ENCODE data around the gene NSMF. TPM values are rescaled to one million over a fixed set of nuclear protein-coding genes. Genes with fewer than 3 reads are reported as not detected.

The NSMF gene
- total RNA-seq (2021; fragmentation: NEBNext Ultra II Directional; extraction: Animal tissue kit (Norgen Biotek cat#: 25700)), result 55.5 and 56.7 TPM in 2 replicates
- 65.1 and 90.8 TPM in 2 replicates for polyA plus RNA-seq (2011; rRNA removed)
- polyA plus RNA-seq (2011; cell fraction: cytosol; rRNA removed), result 65.8 TPM
- polyA plus RNA-seq (2011; cell fraction: nucleus; rRNA removed), result 223 TPM
- polyA plus RNA-seq (2012, experiment 1 of 2), result 31.7 to 60.6 TPM (median 47.9 TPM) in 4 replicates
- polyA plus RNA-seq (2012, experiment 2 of 2), result 42.0 TPM
- 39.5 TPM for polyA plus RNA-seq (2013, experiment 1 of 2)
- 37.5 TPM for polyA plus RNA-seq (2013, experiment 2 of 2)
- polyA minus RNA-seq (2011; rRNA and poly(A)+ RNA removed), result 23.1 and 28.8 TPM in 2 replicates
- polyA minus RNA-seq (2011; cell fraction: cytosol; rRNA and poly(A)+ RNA removed), result 32.0 TPM
- polyA minus RNA-seq (2011; cell fraction: nucleus; rRNA and poly(A)+ RNA removed), result 41.2 TPM
- long read RNA-seq, experiment 1, transcript NSMF-201 (15 exons, 2,981 nt), result major isoform, 9 of 50 reads
- long read RNA-seq, experiment 1, partial matches to known transcripts, result 15 of 50 reads
- long read RNA-seq, experiment 1, other reads (novel, unspliced or antisense), result 26 of 50 reads
- long read RNA-seq, experiment 2, partial matches to known transcripts, result 3 of 4 reads
- long read RNA-seq, experiment 2, other reads (novel, unspliced or antisense), result 1 of 4 reads

- Histone ChIP-seq H3K9ac (replicated peaks in 1 of 4; ENCODE audit: extremely low read depth in 1 of 4, low read depth in 3 of 4, low read length in 3 of 4) (peak within 1 kb of the TSS in 3 of 4 experiments; percentile 24 to 70 (median 45); a peak in 4 of 7 replicates), H2AFZ (ENCODE audit: low read length) (no peak within 1 kb of the TSS; the same call in 1 of the 2 replicates), H2BK20ac (ENCODE audit: low read length) (no peak within 1 kb of the TSS), H3K4me2 (ENCODE audit: insufficient read depth in 1 of 2, low read depth in 2 of 2, low read length in 2 of 2) (peak within 1 kb of the TSS; percentile 75 to 93), H3K23ac (ENCODE audit: insufficient read length) (no peak within 1 kb of the TSS), H3K23me2 (ENCODE audit: low read depth, low read length) (peaks cover 11% of the 10 kb centered on the region; the same call in 1 of the 2 replicates), H3K14ac (ENCODE audit: insufficient read length) (no peak within 1 kb of the TSS), H4K20me1 (replicated peaks in 1 of 2; ENCODE audit: control insufficient read depth in 1 of 2, insufficient read depth in 2 of 2, low read length in 2 of 2) (peaks cover 0 to 10% of the 10 kb centered on the region in 2 experiments), H2BK5ac (ENCODE audit: low read depth, low read length) (no peak within 1 kb of the TSS), H3K56ac (replicated peaks; ENCODE audit: insufficient read length, low read depth, low read length) (no peak within 1 kb of the TSS), H3K18ac (ENCODE audit: extremely low read depth, low read length) (peak within 1 kb of the TSS; percentile 78), H3K36me3 (ENCODE audit: control insufficient read depth in 2 of 4, insufficient read depth in 4 of 4, low read length in 3 of 4) (peaks cover 0 to 14% (median 7%) of the 10 kb centered on the region in 4 experiments; a peak in 6 of 8 replicates), H4K5ac (ENCODE audit: insufficient read length, low read depth, low read length) (no peak within 1 kb of the TSS), H3K4ac (replicated peaks; ENCODE audit: insufficient read length, low read depth, low read length) (no peak within 1 kb of the TSS), H3K9me3 (ENCODE audit: insufficient read depth in 2 of 2, low read depth in 1 of 2, low read length in 1 of 2) (no peaks in the 10 kb centered on the region; a peak in 1 of 4 replicates), H2BK12ac (ENCODE audit: low read depth, low read length) (peak within 1 kb of the TSS; percentile 39; the same call in 1 of the 2 replicates), H2BK120ac (replicated peaks; ENCODE audit: low read depth, low read length) (no peak within 1 kb of the TSS), H3K27ac (ENCODE audit: low read depth, low read length) (no peak within 1 kb of the TSS), H3K79me1 (ENCODE audit: low read depth, low read length) (peaks cover 3% of the 10 kb centered on the region; the same call in 1 of the 2 replicates), H4K91ac (replicated peaks; ENCODE audit: insufficient read length, low read length) (no peak within 1 kb of the TSS), H3K4me3 (ENCODE audit: extremely low read depth in 1 of 4, insufficient read depth in 2 of 4, low read depth in 3 of 4, low read length in 4 of 4) (peak within 1 kb of the TSS; percentile 43 to 89 (median 54)), H3K27me3 (replicated peaks in 1 of 4; ENCODE audit: control insufficient read depth in 3 of 4, extremely low read depth in 1 of 4, insufficient read depth in 3 of 4, low read length in 3 of 4) (peaks cover 0 to 19% (median 13%) of the 10 kb centered on the region in 4 experiments; a peak in 5 of 7 replicates), H3K4me1 (replicated peaks in 1 of 4; ENCODE audit: control insufficient read depth in 3 of 4, insufficient read depth in 4 of 4, low read length in 3 of 4) (peaks cover 0 to 28% (median 18%) of the 10 kb centered on the region in 4 experiments; a peak in 6 of 7 replicates), H4K8ac (ENCODE audit: extremely low read depth, insufficient read depth, low read length) (peak within 1 kb of the TSS; percentile 79; the same call in 1 of the 2 replicates), H2BK15ac (ENCODE audit: low read length) (peak within 1 kb of the TSS; percentile 72; the same call in 1 of the 2 replicates), H3K79me2 (ENCODE audit: control insufficient read depth in 1 of 2, insufficient read depth in 2 of 2, low read length in 2 of 2) (no peaks in the 10 kb centered on the region; a peak in 1 of 4 replicates), H2AK5ac (ENCODE audit: low read depth, low read length) (no peak within 1 kb of the TSS)
- WGBS, 2 experiments (ENCODE audit: extremely low coverage in 1 of 2, insufficient coverage in 1 of 2, insufficient read length in 1 of 2, insufficient replicate concordance in 2 of 2, low coverage in 1 of 2, low lambda C conversion rate in 2 of 2, missing lambda C conversion rate in 1 of 2), result 1% methylated on average over 22 of the region's 62 CpGs; no CpG with 5 or more reads in 1 of the 2 experiments
- DNase-seq (ENCODE audit: low read depth in 1 of 2, low spot score in 2 of 2) (peak; percentile 47 to 97), FAIRE-seq (no peak)
- CTCF ChIA-PET (ENCODE audit: partially characterized antibody), result interaction anchor here (0.7 kb wide), 1 partner anchor 13 kb away, joined by 3 read pairs; no protein-coding TSS in a partner anchor
- POLR2A ChIA-PET (ENCODE audit: partially characterized antibody), result no interaction called here
- TF ChIP-seq USF2 (IDR thresholded peaks at IDR 0.05; ENCODE audit: low read length), result peak; percentile 24; the same call in 1 of the 2 replicates
- no peak for TF ChIP-seq RFX5 (IDR thresholded peaks at IDR 0.05; ENCODE audit: borderline replicate concordance, low read depth, low read length)
- peak; percentile 50; the same call in 1 of the 2 replicates for TF ChIP-seq SP1 (IDR thresholded peaks at IDR 0.05; ENCODE audit: low read depth, low read length)
- no peak for TF ChIP-seq ASH2L (IDR thresholded peaks at IDR 0.05; ENCODE audit: low read length)
- TF ChIP-seq MAX (IDR thresholded peaks at IDR 0.05), result no peak
- no peak for TF ChIP-seq SP2 (IDR thresholded peaks at IDR 0.05; ENCODE audit: low read length)
- no peak for TF ChIP-seq RAD21 (IDR thresholded peaks at IDR 0.05 in 1 of 2, conservative IDR thresholded peaks at IDR 0.05 in 1 of 2; ENCODE audit: low read depth in 2 of 2, low read length in 2 of 2)
- no peak for TF ChIP-seq TBP (IDR thresholded peaks at IDR 0.05; ENCODE audit: low read depth, low read length)
Measured at GRCh38 chr9:137459152-137459600, at the start of gene NSMF. TSS of gene NSMF (minus strand) at chr9:137459334. CDS start at chr9:137459102, 232 bp downstream.

All from H1 (cell line).